SK-N-SH treated with all-trans-retinoic acid at 6 μM for 48 hours (cell line): Measurements from ENCODE around the gene AMOTL2.

Experiments used
- ARNTL ChIP-seq: fragments of 450-650 bp; formaldehyde crosslinking; IDR thresholded peaks from 2 replicates; pipeline ENCODE4 v1.5.0; 2020; ENCODE audit warnings: low read depth, mild to moderate bottlenecking, moderate library complexity, borderline replicate concordance
- BACH2 ChIP-seq: fragments of 250-450 bp; sonication (Bioruptor Pico); IDR thresholded peaks from 2 replicates; pipeline ENCODE4 v1.9.0; 2021; ENCODE audit warnings: mild to moderate bottlenecking, borderline replicate concordance
- GLIS3 ChIP-seq: fragments of 250-450 bp; sonication (Bioruptor Pico); IDR thresholded peaks from 2 replicates; pipeline ENCODE4 v1.5.0; 2020; ENCODE audit warnings: mild to moderate bottlenecking, moderate library complexity
- ISL1 ChIP-seq: fragments of 250-450 bp; sonication (Bioruptor Pico); IDR thresholded peaks from 2 replicates; pipeline ENCODE4 v2.1.2; 2022; ENCODE audit warnings: mild to moderate bottlenecking, moderate library complexity
- OSR1 ChIP-seq: fragments of 250-450 bp; sonication (Bioruptor Pico); IDR thresholded peaks from 2 replicates; pipeline ENCODE4 v1.8.0; 2022; ENCODE audit warnings: moderate library complexity, mild to moderate bottlenecking, inconsistent platforms
- PPARA ChIP-seq: fragments of 250-450 bp; sonication (Bioruptor Pico); IDR thresholded peaks from 2 replicates; pipeline ENCODE4 v1.5.0; 2020; ENCODE audit warnings: mild to moderate bottlenecking, borderline replicate concordance
- RARB ChIP-seq: fragments of 250-450 bp; sonication (Bioruptor Pico); IDR thresholded peaks from 2 replicates; pipeline ENCODE4 v1.8.0; 2021; ENCODE audit warnings: mild to moderate bottlenecking, moderate library complexity
- SNAI2 ChIP-seq: fragments of 250-450 bp; sonication (Bioruptor Pico); IDR thresholded peaks from 2 replicates; pipeline ENCODE4 v1.5.0; 2020; ENCODE audit warnings: mild to moderate bottlenecking, moderate library complexity
- ZC3H10 ChIP-seq: fragments of 250-450 bp; sonication (Bioruptor Pico); IDR thresholded peaks from 2 replicates; pipeline ENCODE4 v1.5.1; 2021; ENCODE audit warnings: mild to moderate bottlenecking, moderate library complexity
- ZFP3 ChIP-seq: fragments of 250-450 bp; sonication (Bioruptor Pico); IDR thresholded peaks from 2 replicates; pipeline ENCODE4 v1.5.0; 2020; ENCODE audit warnings: mild to moderate bottlenecking, moderate library complexity
- ZNF565 ChIP-seq: fragments of 450-650 bp; formaldehyde crosslinking; conservative IDR thresholded peaks from 2 replicates; pipeline ENCODE4 v1.5.0; 2020; ENCODE audit warnings: low read depth, mild to moderate bottlenecking, moderate library complexity
- TF ChIP-seq, protein P1 (sequence below): fragments of 250-450 bp; sonication (Bioruptor Pico); IDR thresholded peaks from 2 replicates; pipeline ENCODE4 v1.8.0; 2021; ENCODE audit warnings: low read depth, mild to moderate bottlenecking, moderate library complexity, borderline replicate concordance
- TF ChIP-seq, protein P2 (sequence below): fragments of 250-450 bp; sonication (Bioruptor Pico); IDR thresholded peaks from 2 replicates; pipeline ENCODE4 v1.5.1; 2020; ENCODE audit warnings: low read depth, mild to moderate bottlenecking, moderate library complexity
- TF ChIP-seq, protein P3 (sequence below): fragments of 250-450 bp; sonication (Bioruptor Pico); IDR thresholded peaks from 2 replicates; pipeline ENCODE4 v1.8.0; 2020; ENCODE audit warnings: mild to moderate bottlenecking, moderate library complexity, borderline replicate concordance

DNA sequence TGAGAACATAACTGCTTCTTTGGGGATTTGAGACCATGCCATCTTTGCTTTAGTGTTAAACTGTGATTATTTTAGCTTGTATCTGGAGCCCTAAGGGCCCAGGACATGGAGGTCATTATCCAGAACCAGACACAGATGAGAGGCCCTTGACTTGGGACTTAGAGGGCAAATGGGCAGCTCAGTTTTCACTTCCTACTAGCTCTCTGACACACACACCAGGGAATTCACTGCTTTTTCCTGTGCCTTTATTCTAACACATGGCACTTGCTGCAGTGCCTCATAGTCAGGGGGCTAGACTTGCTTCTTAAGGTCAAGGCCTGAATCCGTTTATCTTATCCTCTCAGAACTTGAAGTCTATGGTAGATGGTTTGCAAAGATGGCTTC is 33.3 kb downstream of the AMOTL2 start:
- TF ChIP-seq BACH2 (no peak), ZC3H10 (CRISPR knock-in tag) (no peak), ISL1 (CRISPR knock-in tag) (no peak), ZNF565 (CRISPR knock-in tag) (no peak), ZFP3 (CRISPR knock-in tag) (no peak), PPARA (CRISPR knock-in tag) (no peak), OSR1 (CRISPR knock-in tag) (no peak), SNAI2 (CRISPR knock-in tag) (no peak), GLIS3 (CRISPR knock-in tag) (no peak), ARNTL (CRISPR knock-in tag) (no peak), RARB (CRISPR knock-in tag) (no peak)
- TF ChIP-seq, protein P1, sequence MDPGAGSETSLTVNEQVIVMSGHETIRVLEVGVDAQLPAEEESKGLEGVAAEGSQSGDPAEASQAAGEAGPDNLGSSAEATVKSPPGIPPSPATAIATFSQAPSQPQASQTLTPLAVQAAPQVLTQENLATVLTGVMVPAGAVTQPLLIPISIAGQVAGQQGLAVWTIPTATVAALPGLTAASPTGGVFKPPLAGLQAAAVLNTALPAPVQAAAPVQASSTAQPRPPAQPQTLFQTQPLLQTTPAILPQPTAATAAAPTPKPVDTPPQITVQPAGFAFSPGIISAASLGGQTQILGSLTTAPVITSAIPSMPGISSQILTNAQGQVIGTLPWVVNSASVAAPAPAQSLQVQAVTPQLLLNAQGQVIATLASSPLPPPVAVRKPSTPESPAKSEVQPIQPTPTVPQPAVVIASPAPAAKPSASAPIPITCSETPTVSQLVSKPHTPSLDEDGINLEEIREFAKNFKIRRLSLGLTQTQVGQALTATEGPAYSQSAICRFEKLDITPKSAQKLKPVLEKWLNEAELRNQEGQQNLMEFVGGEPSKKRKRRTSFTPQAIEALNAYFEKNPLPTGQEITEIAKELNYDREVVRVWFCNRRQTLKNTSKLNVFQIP (CRISPR knock-in tag), result no peak
- TF ChIP-seq, protein P2, sequence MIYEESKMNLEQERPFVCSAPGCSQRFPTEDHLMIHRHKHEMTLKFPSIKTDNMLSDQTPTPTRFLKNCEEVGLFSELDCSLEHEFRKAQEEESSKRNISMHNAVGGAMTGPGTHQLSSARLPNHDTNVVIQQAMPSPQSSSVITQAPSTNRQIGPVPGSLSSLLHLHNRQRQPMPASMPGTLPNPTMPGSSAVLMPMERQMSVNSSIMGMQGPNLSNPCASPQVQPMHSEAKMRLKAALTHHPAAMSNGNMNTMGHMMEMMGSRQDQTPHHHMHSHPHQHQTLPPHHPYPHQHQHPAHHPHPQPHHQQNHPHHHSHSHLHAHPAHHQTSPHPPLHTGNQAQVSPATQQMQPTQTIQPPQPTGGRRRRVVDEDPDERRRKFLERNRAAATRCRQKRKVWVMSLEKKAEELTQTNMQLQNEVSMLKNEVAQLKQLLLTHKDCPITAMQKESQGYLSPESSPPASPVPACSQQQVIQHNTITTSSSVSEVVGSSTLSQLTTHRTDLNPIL (CRISPR knock-in tag), result no peak
- TF ChIP-seq, protein P3, sequence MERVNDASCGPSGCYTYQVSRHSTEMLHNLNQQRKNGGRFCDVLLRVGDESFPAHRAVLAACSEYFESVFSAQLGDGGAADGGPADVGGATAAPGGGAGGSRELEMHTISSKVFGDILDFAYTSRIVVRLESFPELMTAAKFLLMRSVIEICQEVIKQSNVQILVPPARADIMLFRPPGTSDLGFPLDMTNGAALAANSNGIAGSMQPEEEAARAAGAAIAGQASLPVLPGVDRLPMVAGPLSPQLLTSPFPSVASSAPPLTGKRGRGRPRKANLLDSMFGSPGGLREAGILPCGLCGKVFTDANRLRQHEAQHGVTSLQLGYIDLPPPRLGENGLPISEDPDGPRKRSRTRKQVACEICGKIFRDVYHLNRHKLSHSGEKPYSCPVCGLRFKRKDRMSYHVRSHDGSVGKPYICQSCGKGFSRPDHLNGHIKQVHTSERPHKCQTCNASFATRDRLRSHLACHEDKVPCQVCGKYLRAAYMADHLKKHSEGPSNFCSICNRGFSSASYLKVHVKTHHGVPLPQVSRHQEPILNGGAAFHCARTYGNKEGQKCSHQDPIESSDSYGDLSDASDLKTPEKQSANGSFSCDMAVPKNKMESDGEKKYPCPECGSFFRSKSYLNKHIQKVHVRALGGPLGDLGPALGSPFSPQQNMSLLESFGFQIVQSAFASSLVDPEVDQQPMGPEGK, result no peak
